22Rv1 (cell line): ENCODE data around the gene OR2T33.

Experiments
- CTCF ChIP-seq: fragments of 450-650 bp; IDR thresholded peaks from 2 replicates; pipeline ENCODE4 v1.5.1; 2017; ENCODE audit warnings: mild to moderate bottlenecking
- ZFX ChIP-seq: fragments of 450-650 bp; IDR thresholded peaks from 2 replicates; pipeline ENCODE4 v1.6.1; 2017; ENCODE audit warnings: antibody characterized with exemption, borderline replicate concordance

DNA sequence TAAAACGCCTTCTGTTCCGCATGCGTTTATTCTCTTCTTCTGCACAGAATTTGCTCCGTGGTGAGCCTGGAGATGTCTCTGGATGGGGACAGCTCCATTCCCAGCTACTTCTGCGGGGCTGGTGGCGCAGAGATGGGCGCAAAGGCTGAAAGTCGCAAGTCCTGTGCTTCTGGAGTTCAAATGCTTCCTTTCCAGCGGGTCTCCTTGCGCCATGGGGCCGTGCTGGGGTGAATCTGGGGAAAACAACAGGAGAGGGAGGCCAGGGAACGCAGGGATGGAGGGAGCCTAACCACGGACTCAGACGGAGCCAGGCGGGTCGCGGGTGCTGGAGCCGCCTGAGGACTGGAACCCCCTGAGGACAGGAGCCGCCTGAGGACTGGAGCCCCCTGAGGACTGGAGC, 28.3 kb upstream of the OR2T33 start:
- TF ChIP-seq CTCF (no peak), ZFX (no peak)
